ENCODE measurements around the gene CYB561D1. TPM values are rescaled to one million over a fixed set of nuclear protein-coding genes. Genes with fewer than 3 reads are reported as not detected.

CYB561D1 gene
- total and polyA plus RNA-seq, 9 of the 15 experiments (the other 6 are each of a cell fraction or from before 2014, with no cell fraction given), result 0.71 to 7.2 (median 3.5) TPM

- TF ChIP-seq AFF1 (IDR thresholded peaks at IDR 0.05; ENCODE audit: low read depth in 1 of 2, partially characterized antibody in 2 of 2), result no peak
Observed at GRCh38 chr1:109535971-109536491, 42.1 kb downstream of the CYB561D1 start (continued).

- intact Hi-C loops (cut with micrococcal nuclease), result loop anchor here (10.0 kb wide), 1 partner anchor 423 kb away; the partner anchor contains the start of gene ELAPOR1
- no peak overlapping the region for H3K4me3 ChIP-seq
- DNase-seq (ENCODE audit: extremely low read depth in 1 of 4, low spot score in 3 of 4) (peak in 1 of 4 experiments; percentile 5), ATAC-seq (no peak), FAIRE-seq (no peak)
- peaks cover 2 to 13% of the 10 kb centered on the region in 2 experiments; a peak in 2 of 5 replicates for H3K27me3 ChIP-seq (ENCODE audit: control insufficient read depth in 2 of 2, insufficient read depth in 2 of 2, low read length in 2 of 2)
- no peaks in the 10 kb centered on the region for H3K9me1 ChIP-seq (ENCODE audit: control insufficient read depth, insufficient read depth, low read length)
- no peak overlapping the region; a peak in 1 of 4 replicates for H3K9ac ChIP-seq (ENCODE audit: insufficient read depth in 1 of 2, low read depth in 2 of 2, low read length in 2 of 2)
- H3K4me1 ChIP-seq (replicated peaks in 1 of 2; ENCODE audit: control insufficient read depth in 2 of 2, insufficient read depth in 2 of 2, low read length in 2 of 2), result peaks cover 1 to 2% of the 10 kb centered on the region in 2 experiments; a peak in 4 of 5 replicates
- in situ Hi-C loops (cut with MboI), result no loop called here
- no peaks in the 10 kb centered on the region for H3K9me3 ChIP-seq (replicated peaks; ENCODE audit: control insufficient read depth, insufficient read depth, low read depth, low read length)
- no peak overlapping the region for H3K4me2 ChIP-seq (ENCODE audit: insufficient read depth, low read length)
- POLR2A ChIA-PET, result interaction anchor here (0.6 to 3.6 kb wide), 6 partner anchors 8 to 1009 kb away, joined by 3 to 19 read pairs (median 3); partner anchors contain the start of gene GNAI3
- TF ChIP-seq ZNF584 (CRISPR knock-in tag; IDR thresholded peaks at IDR 0.05; ENCODE audit: low read depth), result no peak
- no peak for TF ChIP-seq DLX4 (CRISPR knock-in tag; IDR thresholded peaks at IDR 0.05)
- no peak for TF ChIP-seq NCOR1 (IDR thresholded peaks at IDR 0.05)
- no peak for TF ChIP-seq THRA (IDR thresholded peaks at IDR 0.05)
- TF ChIP-seq CHD1 (IDR thresholded peaks at IDR 0.05; ENCODE audit: low read length), result no peak
- no peak for TF ChIP-seq ZNF121 (CRISPR knock-in tag; conservative IDR thresholded peaks at IDR 0.05)
- no peak for TF ChIP-seq RBM39 (optimal IDR thresholded peaks at IDR 0.05; ENCODE audit: low read depth, low read length)
- TF ChIP-seq SIN3A (IDR thresholded peaks at IDR 0.05; ENCODE audit: borderline replicate concordance in 2 of 2, control insufficient read depth in 1 of 2, low read depth in 2 of 2, low read length in 2 of 2), result no peak
- TF ChIP-seq PCBP2 (IDR thresholded peaks at IDR 0.05; ENCODE audit: low read depth, low read length, poor library complexity, severe bottlenecking), result no peak
- H2AFZ ChIP-seq (ENCODE audit: low read depth, low read length), result 0 out of 2 replicates have a peak overlapping the region, but pooled peaks have one; percentile 18
- H3K27ac ChIP-seq (ENCODE audit: extremely low read depth, low read depth, low read length), result no peak overlapping the region
- no peaks in the 10 kb centered on the region for H4K20me1 ChIP-seq (replicated peaks; ENCODE audit: control insufficient read depth, insufficient read depth, low read length)
- BruUV-seq (replicated peaks), result no TSS peak
- no peaks in the 10 kb centered on the region for H3K36me3 ChIP-seq (ENCODE audit: control insufficient read depth, insufficient read depth, low read length)
- H3K79me2 ChIP-seq (ENCODE audit: control insufficient read depth, insufficient read depth, low read length), result no peaks in the 10 kb centered on the region
- CTCF ChIA-PET (ENCODE audit: low intra/inter-chr PET ratio), result no interaction called here
- WGBS (ENCODE audit: insufficient coverage, low coverage, missing lambda C conversion rate), result 44% methylated on average over 9 of the region's 9 CpGs
Observed at GRCh38 chr1:109537450-109538178, 43.7 kb downstream of the CYB561D1 start.

All from K562 (cell line).